ENCODE results near the gene TMEM218. TPM values are rescaled to one million over a fixed set of nuclear protein-coding genes. Genes with fewer than 3 reads are reported as not detected.

TMEM218 gene
- total RNA-seq, 6 experiments from 2014 or later = 14.9 to 24.3 (median 20.7) TPM

DNA sequence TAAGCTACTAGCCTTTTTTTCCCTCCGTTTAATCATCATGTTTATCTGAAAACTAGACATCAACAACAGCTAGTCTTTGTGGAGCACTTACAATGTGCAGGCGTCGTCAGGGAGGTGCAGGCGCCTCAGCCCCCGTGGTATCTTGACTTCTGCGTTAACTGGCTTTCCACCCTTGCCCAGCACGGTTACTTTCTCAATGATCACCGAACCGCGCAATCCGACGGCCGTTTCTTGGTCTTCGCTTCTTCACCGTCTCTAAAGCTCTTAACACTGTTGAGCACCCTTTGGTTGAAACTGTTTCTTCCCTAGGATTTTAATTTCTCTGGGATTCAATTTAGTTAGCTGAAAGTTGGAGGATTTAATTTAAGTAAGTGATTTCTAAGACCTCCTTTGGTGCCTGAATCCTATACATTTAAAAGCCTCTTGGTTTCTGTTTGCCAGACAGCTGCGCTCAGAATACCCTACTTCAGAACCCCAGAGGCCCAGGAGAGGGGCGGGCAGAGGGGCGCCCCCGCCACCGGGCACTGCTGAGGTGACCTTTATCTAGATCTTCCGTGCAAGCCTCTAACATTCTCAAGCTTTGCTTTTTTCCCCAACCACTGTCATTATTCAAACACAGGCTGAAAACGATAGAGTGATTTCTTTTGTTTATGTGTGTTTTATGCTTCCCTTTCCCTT, 18.0 kb upstream of the TMEM218 start:
- H3K27ac Mint-ChIP-seq = no peak overlapping the region
- peaks cover 22% of the 10 kb centered on the region for H3K4me1 Mint-ChIP-seq (ENCODE audit: low read depth)
- H3K9me3 Mint-ChIP-seq = no peaks in the 10 kb centered on the region
- H3K27me3 Mint-ChIP-seq (ENCODE audit: insufficient read depth) = peaks cover 17% of the 10 kb centered on the region
- no peaks in the 10 kb centered on the region for H3K36me3 Mint-ChIP-seq (ENCODE audit: low read depth)
- DNase-seq = no peak
- no peak overlapping the region for H3K4me3 Mint-ChIP-seq
- TF ChIP-seq, protein P1, sequence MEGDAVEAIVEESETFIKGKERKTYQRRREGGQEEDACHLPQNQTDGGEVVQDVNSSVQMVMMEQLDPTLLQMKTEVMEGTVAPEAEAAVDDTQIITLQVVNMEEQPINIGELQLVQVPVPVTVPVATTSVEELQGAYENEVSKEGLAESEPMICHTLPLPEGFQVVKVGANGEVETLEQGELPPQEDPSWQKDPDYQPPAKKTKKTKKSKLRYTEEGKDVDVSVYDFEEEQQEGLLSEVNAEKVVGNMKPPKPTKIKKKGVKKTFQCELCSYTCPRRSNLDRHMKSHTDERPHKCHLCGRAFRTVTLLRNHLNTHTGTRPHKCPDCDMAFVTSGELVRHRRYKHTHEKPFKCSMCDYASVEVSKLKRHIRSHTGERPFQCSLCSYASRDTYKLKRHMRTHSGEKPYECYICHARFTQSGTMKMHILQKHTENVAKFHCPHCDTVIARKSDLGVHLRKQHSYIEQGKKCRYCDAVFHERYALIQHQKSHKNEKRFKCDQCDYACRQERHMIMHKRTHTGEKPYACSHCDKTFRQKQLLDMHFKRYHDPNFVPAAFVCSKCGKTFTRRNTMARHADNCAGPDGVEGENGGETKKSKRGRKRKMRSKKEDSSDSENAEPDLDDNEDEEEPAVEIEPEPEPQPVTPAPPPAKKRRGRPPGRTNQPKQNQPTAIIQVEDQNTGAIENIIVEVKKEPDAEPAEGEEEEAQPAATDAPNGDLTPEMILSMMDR (IDR thresholded peaks at IDR 0.05) = no peak

DNA sequence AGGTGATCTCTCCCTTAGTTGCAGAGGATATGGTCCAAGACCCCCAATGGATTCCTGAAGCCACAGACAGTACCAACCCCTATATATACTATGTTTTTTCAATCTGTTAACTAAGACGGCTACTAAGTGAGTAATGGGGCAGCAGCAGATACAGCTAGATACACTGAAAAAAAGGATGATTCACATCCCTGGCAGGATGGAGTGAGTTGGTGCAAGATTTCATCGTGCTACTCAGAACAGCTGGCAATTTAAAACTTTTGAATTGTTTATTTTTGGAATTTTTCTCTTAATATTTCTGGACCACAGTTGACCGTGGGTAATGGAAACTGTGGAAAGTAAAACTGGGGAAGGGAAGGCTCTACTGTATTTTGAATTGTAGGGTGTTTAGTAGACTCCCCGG, 17.0 kb upstream of the TMEM218 start:
- no peak overlapping the region; the same call in 1 of the 2 replicates for H3K4me3 Mint-ChIP-seq

DNA sequence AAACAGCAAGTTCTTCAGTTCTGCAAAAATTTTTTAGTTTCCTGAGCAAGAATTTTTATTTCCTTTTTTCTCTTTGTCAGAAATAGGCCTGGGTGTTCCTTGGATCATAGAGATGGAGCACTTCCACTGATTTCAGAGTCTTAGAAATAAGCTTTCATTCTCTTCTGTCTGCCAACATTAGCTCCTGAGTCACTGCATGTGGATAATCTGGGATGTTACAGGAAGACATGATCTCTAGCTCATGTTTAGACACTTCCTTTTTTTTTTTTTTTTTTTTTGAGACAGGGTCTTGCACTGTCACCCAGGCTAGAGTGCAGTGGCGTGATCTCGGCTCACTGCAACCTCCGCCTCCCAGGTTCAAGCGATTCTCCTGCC, 13.2 kb upstream of the TMEM218 start:
- DNase-seq = no peak
- H3K9me3 Mint-ChIP-seq = no peaks in the 10 kb centered on the region
- no peak overlapping the region for H3K4me3 Mint-ChIP-seq
- peaks cover 13% of the 10 kb centered on the region for H3K27me3 Mint-ChIP-seq (ENCODE audit: insufficient read depth)
- H3K36me3 Mint-ChIP-seq (ENCODE audit: low read depth) = no peaks in the 10 kb centered on the region
- TF ChIP-seq, protein P1 (IDR thresholded peaks at IDR 0.05) = no peak
- H3K27ac Mint-ChIP-seq = no peak overlapping the region
- peaks cover 28% of the 10 kb centered on the region for H3K4me1 Mint-ChIP-seq (ENCODE audit: low read depth)

More for the DNA sequence above, 17.0 kb upstream of the TMEM218 start:
- TF ChIP-seq, protein P1 (IDR thresholded peaks at IDR 0.05) = no peak
- Mint-ChIP-seq H3K36me3 (ENCODE audit: low read depth) (no peaks in the 10 kb centered on the region), H3K27me3 (ENCODE audit: insufficient read depth) (peaks cover 16% of the 10 kb centered on the region), H3K9me3 (no peaks in the 10 kb centered on the region), H3K4me1 (ENCODE audit: low read depth) (peaks cover 28% of the 10 kb centered on the region), H3K27ac (no peak overlapping the region)
- DNase-seq = peak; percentile 58

DNA sequence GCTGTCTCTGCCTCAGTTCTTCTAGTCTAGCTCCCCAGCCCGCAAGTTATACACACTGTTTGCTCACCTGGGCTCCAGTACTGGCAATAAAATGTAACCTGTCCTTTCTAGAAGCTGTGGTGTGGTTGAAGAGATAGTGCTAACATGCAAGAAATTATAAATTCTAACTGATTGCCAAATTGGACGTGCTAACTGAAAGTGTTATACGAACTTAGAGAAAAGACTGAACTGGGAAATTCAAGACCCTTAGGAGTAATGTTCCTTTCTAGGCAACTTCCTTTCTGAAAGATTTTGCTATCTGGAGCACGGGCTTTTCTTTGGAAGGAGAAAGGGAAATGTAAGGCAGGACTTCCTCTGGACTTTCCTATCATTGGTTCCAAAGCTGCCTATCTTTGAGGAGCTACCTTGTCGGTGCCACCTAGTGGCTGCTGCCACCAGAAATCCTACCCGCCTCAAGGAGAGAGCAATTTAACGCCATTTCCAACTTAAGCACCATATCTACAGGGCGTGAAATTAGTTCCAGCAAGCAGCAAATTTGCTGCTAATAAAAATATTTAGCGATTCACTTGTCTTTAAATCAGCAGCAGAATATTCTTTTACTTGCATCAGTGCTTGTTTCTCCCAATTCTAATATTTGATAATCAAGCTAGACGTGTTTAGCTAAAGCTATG, 12.7 kb upstream of the TMEM218 start:
- Mint-ChIP-seq H3K4me1 (ENCODE audit: low read depth) (peaks cover 23% of the 10 kb centered on the region), H3K27ac (no peak overlapping the region)

DNA sequence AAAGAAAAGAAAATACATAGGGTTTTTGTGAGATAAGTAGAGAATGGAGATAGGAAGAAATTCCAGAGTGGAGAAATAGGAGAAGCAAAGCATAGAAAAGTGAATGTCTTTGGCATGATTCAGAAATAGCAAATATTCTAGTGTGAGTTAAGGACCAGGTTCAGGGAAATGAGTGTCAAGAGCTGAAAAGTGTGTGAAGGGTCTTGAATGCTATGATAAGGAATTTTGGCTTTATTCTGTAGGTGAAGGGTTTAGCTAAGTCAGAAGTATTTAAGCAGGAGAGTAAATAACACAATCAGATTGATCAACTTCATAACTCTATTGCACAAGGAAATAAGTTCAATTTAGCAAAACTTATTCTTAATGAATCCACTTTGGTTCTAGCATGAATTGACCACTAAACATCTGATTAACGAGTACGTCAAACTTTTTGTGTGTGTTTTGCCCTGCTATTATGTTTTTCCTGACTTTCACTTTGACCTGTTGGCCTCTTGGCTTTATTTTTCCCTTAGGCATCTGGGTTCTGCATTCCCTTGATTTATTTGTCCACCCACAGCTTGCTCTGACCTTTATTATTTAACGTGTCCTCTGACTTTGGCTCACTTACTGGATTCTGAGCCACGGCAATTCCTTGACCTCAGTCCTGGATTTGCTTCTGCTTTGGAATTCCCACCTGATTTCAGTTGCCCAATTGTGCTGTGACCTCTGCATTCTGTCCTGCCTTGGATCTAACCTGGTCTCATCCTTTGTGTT, 11.9 kb upstream of the TMEM218 start:
- H3K27ac Mint-ChIP-seq = no peak overlapping the region
- no peak overlapping the region for H3K4me3 Mint-ChIP-seq
- no peaks in the 10 kb centered on the region for H3K9me3 Mint-ChIP-seq
- H3K27me3 Mint-ChIP-seq (ENCODE audit: insufficient read depth) = peaks cover 16% of the 10 kb centered on the region
- peaks cover 16% of the 10 kb centered on the region for H3K4me1 Mint-ChIP-seq (ENCODE audit: low read depth)
- no peaks in the 10 kb centered on the region for H3K36me3 Mint-ChIP-seq (ENCODE audit: low read depth)
- TF ChIP-seq, protein P1 (IDR thresholded peaks at IDR 0.05) = no peak
- no peak for DNase-seq

More for the DNA sequence above, 12.7 kb upstream of the TMEM218 start:
- DNase-seq = peak; percentile 17
- Mint-ChIP-seq H3K27me3 (ENCODE audit: insufficient read depth) (peaks cover 16% of the 10 kb centered on the region), H3K36me3 (ENCODE audit: low read depth) (no peaks in the 10 kb centered on the region), H3K4me3 (no peak overlapping the region), H3K9me3 (no peaks in the 10 kb centered on the region)
- TF ChIP-seq, protein P1 (IDR thresholded peaks at IDR 0.05) = peak; percentile 65

All from HFFc6 (cell line).